HCT116 (cell line): Measurements from ENCODE around the gene SUPT4H1. TPM values are rescaled to one million over a fixed set of nuclear protein-coding genes. Genes with fewer than 3 reads are reported as not detected.

Source experiments
- ATAC-seq: fragments of 200-7000 bp; cut with Tn5 transposase; 2 replicates; pipeline ENCODE4 v1.9.1; 2020; ENCODE audit warnings: mild to moderate bottlenecking, moderate library complexity
- BruUV-seq: library from RNA; stranded (reverse); fragments of 400-500 nt; replicated peaks from 2 replicates; lab custom pipeline; 2021; lab: Mats Ljungman, UMichigan
- CTCF ChIA-PET: fragments of 300-600 bp; sonication (Branson Sonifier 250); formaldehyde crosslinking; loops from one replicate; lab custom pipeline; 2021; ENCODE audit warnings: antibody characterized with exemption; lab: Charles Lee
- POLR2A ChIA-PET: fragments of 300-600, 350-600 bp; sonication (Branson Sonifier 250); formaldehyde crosslinking; loops from one replicate; lab custom pipeline; 2021; ENCODE audit warnings: antibody characterized with exemption; lab: Charles Lee
- RAD21 ChIA-PET, 2 experiments: fragments of 300-600 bp; sonication (Branson Sonifier 250); formaldehyde crosslinking; loops; one replicate each; lab custom pipeline; 2023; ENCODE audit warnings: low total read pairs in 2 of 2; ENCODE audit not compliant: uncharacterized antibody in 2 of 2, unreplicated experiment in 2 of 2, low non-redundant PET in 1 of 2; lab: Charles Lee
- DNase-seq: peaks from one replicate; pipeline ENCODE4 v3.0.0-alpha.2; 2010; ENCODE audit warnings: low read depth, low spot score
- H2AFZ ChIP-seq: fragments of 200-600 bp; shearing (Covaris generic), sonication (generic); 2 replicates; pipeline ENCODE4 v1.6.1; 2017; ENCODE audit warnings: low read depth, mixed run types, mixed read lengths, antibody characterized with exemption, low read length; ENCODE audit not compliant: poor library complexity, severe bottlenecking
- H3K27ac ChIP-seq: 2 replicates; pipeline ENCODE4 v1.5.1; 2012; ENCODE audit warnings: low read depth, low read length
- H3K27me3 ChIP-seq: fragments of 200-600 bp; sonication (generic); 2 replicates; pipeline ENCODE4 v1.6.1; 2016; ENCODE audit warnings: mixed run types, low read length, mixed read lengths; ENCODE audit not compliant: insufficient read depth
- H3K36me3 ChIP-seq, 2 experiments: fragments of 200-500 bp in 1 of 2; fragments of 200-600 bp in 1 of 2; sonication (Bioruptor generic) in 1 of 2; sonication (generic) in 1 of 2; 2 replicates each; pipeline versions ENCODE4 v1.5.1 to v1.6.1; 2014 to 2016; ENCODE audit warnings: low read length in 2 of 2, inconsistent platforms in 1 of 2, mixed read lengths in 1 of 2, mixed run types in 1 of 2; ENCODE audit not compliant: insufficient read depth in 2 of 2, control insufficient read depth in 1 of 2
- H3K4me1 ChIP-seq, 2 experiments: fragments of 200-600 bp in 1 of 2; sonication (generic) in 1 of 2; 2 replicates each; pipeline versions ENCODE4 v1.5.1 to v1.6.1; 2012 to 2017; ENCODE audit warnings: low read length in 2 of 2, inconsistent platforms in 1 of 2, mild to moderate bottlenecking in 1 of 2, mixed read lengths in 1 of 2, mixed run types in 1 of 2, moderate library complexity in 1 of 2; ENCODE audit not compliant: insufficient read depth in 2 of 2, control insufficient read depth in 1 of 2
- H3K4me2 ChIP-seq: fragments of 200-600 bp; sonication (generic); 2 replicates; pipeline ENCODE4 v1.6.1; 2017; ENCODE audit warnings: mixed run types, low read length, mixed read lengths
- H3K4me3 ChIP-seq, 2 experiments: fragments of 200-600 bp in 1 of 2; sonication (generic) in 1 of 2; replicated peaks in 1 of 2; 2 replicates each; pipeline ENCODE4 v1.5.1; 2011 to 2016; ENCODE audit warnings: low read length in 2 of 2, control low read depth in 1 of 2, low read depth in 1 of 2, mild to moderate bottlenecking in 1 of 2, mixed read lengths in 1 of 2, mixed run types in 1 of 2
- H3K79me2 ChIP-seq: fragments of 200-600 bp; sonication (generic); 2 replicates; pipeline ENCODE4 v1.6.1; 2017; ENCODE audit warnings: mild to moderate bottlenecking, mixed run types, low read length, moderate library complexity, mixed read lengths; ENCODE audit not compliant: insufficient read depth
- H3K9ac ChIP-seq: fragments of 200-600 bp; sonication (generic); 2 replicates; pipeline ENCODE4 v1.6.1; 2016; ENCODE audit warnings: low read length, mixed read lengths
- H3K9me2 ChIP-seq: fragments of 200-600 bp; sonication (generic), shearing (Covaris generic); 2 replicates; pipeline ENCODE4 v1.6.1; 2017; ENCODE audit warnings: mixed run types, mild to moderate bottlenecking, moderate library complexity; ENCODE audit not compliant: insufficient read depth
- H3K9me3 ChIP-seq, 2 experiments: fragments of 200-500 bp in 1 of 2; fragments of 200-600 bp in 1 of 2; sonication (Bioruptor generic) in 1 of 2; sonication (generic) in 1 of 2; 2 replicates each; pipeline ENCODE4 v1.6.1; 2014 to 2017; ENCODE audit warnings: low read length in 2 of 2, mixed read lengths in 2 of 2, inconsistent platforms in 1 of 2, low read depth in 1 of 2, mild to moderate bottlenecking in 1 of 2, mixed run types in 1 of 2, moderate library complexity in 1 of 2; ENCODE audit not compliant: control insufficient read depth in 1 of 2, insufficient read depth in 1 of 2
- H4K20me1 ChIP-seq: fragments of 200-600 bp; sonication (generic), shearing (Covaris generic); 2 replicates; pipeline ENCODE4 v1.6.1; 2017; ENCODE audit warnings: mixed run types, mild to moderate bottlenecking, moderate library complexity; ENCODE audit not compliant: insufficient read depth
- ATF3 ChIP-seq: IDR thresholded peaks from 2 replicates; pipeline ENCODE4 v1.6.1; 2012
- EGR1 ChIP-seq: IDR thresholded peaks from 2 replicates; pipeline ENCODE4 v1.6.1; 2012; ENCODE audit warnings: low read depth
- ELF1 ChIP-seq: IDR thresholded peaks from 2 replicates; pipeline ENCODE4 v1.6.1; 2012; ENCODE audit warnings: low read depth, borderline replicate concordance
- EZH2 ChIP-seq: fragments of 200-600 bp; sonication (generic); IDR thresholded peaks from 2 replicates; pipeline ENCODE4 v1.6.1; 2017; ENCODE audit warnings: antibody characterized with exemption, mixed run types
- EZH2phosphoT487 ChIP-seq: fragments of 200-600 bp; IDR thresholded peaks from 2 replicates; pipeline ENCODE4 v1.6.1; 2018; ENCODE audit warnings: antibody characterized with exemption, borderline replicate concordance
- JUND ChIP-seq: IDR thresholded peaks from 2 replicates; pipeline ENCODE4 v1.6.1; 2012
- POLR2A ChIP-seq: IDR thresholded peaks from 2 replicates; pipeline ENCODE4 v1.7.0; 2011; ENCODE audit warnings: borderline replicate concordance; ENCODE audit not compliant: insufficient read depth, insufficient read length; ENCODE audit errors: extremely low read depth
- SRF ChIP-seq: IDR thresholded peaks from 2 replicates; pipeline ENCODE4 v1.6.1; 2012; ENCODE audit warnings: low read depth
- TCF7L2 ChIP-seq: IDR thresholded peaks from 2 replicates; pipeline ENCODE4 v1.7.0; 2011; ENCODE audit warnings: borderline replicate concordance, inconsistent platforms; ENCODE audit not compliant: insufficient read depth, insufficient read length; ENCODE audit errors: extremely low read depth
- ZFX ChIP-seq: fragments of 450-650 bp; IDR thresholded peaks from 2 replicates; pipeline ENCODE4 v1.6.1; 2017
- intact Hi-C: fragments of 100-400 bp; cut with micrococcal nuclease; formaldehyde crosslinking; loops from 2 replicates; pipeline ENCODE4 v1.10.0; 2022
- total RNA-seq: library from RNA; stranded (reverse); gene quantifications from one replicate; pipeline ENCODE4 v1.2.1, GENCODE V29; 2021; ENCODE audit not compliant: unreplicated experiment
- TF ChIP-seq, protein P1 (sequence below): IDR thresholded peaks from 2 replicates; pipeline ENCODE4 v1.6.1; 2012; ENCODE audit warnings: low read depth

The SUPT4H1 gene
- total RNA-seq, 1 experiment from 2014 or later = 118 TPM

GRCh38 chr17:58388302-58389190 is 36.5 kb upstream of the SUPT4H1 start:
- TF ChIP-seq POLR2A (no peak), EZH2phosphoT487 (no peak), EZH2 (no peak), ZFX (no peak), JUND (no peak), SRF (peak; percentile 49; the same call in 1 of the 2 replicates), ELF1 (no peak), TCF7L2 (peak; percentile 18), ATF3 (no peak), EGR1 (no peak)
- TF ChIP-seq, protein P1, sequence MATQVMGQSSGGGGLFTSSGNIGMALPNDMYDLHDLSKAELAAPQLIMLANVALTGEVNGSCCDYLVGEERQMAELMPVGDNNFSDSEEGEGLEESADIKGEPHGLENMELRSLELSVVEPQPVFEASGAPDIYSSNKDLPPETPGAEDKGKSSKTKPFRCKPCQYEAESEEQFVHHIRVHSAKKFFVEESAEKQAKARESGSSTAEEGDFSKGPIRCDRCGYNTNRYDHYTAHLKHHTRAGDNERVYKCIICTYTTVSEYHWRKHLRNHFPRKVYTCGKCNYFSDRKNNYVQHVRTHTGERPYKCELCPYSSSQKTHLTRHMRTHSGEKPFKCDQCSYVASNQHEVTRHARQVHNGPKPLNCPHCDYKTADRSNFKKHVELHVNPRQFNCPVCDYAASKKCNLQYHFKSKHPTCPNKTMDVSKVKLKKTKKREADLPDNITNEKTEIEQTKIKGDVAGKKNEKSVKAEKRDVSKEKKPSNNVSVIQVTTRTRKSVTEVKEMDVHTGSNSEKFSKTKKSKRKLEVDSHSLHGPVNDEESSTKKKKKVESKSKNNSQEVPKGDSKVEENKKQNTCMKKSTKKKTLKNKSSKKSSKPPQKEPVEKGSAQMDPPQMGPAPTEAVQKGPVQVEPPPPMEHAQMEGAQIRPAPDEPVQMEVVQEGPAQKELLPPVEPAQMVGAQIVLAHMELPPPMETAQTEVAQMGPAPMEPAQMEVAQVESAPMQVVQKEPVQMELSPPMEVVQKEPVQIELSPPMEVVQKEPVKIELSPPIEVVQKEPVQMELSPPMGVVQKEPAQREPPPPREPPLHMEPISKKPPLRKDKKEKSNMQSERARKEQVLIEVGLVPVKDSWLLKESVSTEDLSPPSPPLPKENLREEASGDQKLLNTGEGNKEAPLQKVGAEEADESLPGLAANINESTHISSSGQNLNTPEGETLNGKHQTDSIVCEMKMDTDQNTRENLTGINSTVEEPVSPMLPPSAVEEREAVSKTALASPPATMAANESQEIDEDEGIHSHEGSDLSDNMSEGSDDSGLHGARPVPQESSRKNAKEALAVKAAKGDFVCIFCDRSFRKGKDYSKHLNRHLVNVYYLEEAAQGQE = no peak
- ATAC-seq = no peak
- peak overlapping the region in 1 of 2 experiments; percentile 4; a peak in 1 of 4 replicates for H3K4me3 ChIP-seq
- CTCF ChIA-PET = interaction anchor here (1.0 to 1.7 kb wide), 2 partner anchors 29 to 71 kb away, joined by 3 to 12 read pairs; partner anchors contain the start of gene RNF43
- peaks cover 87 to 100% of the 10 kb centered on the region in 2 experiments for H3K4me1 ChIP-seq
- no peaks in the 10 kb centered on the region for H3K9me2 ChIP-seq
- no peaks in the 10 kb centered on the region for H3K9me3 ChIP-seq
- no peaks in the 10 kb centered on the region for H4K20me1 ChIP-seq
- H3K79me2 ChIP-seq = peaks cover 98% of the 10 kb centered on the region
- no TSS peak for BruUV-seq
- peak overlapping the region; percentile 70 for H3K4me2 ChIP-seq
- H3K36me3 ChIP-seq = peaks cover 0 to 4% of the 10 kb centered on the region in 2 experiments; a peak in 2 of 4 replicates
- H3K27me3 ChIP-seq = no peaks in the 10 kb centered on the region
- intact Hi-C loops = no loop called here
- DNase-seq = no peak
- POLR2A ChIA-PET = interaction anchor here (0.8 to 1.7 kb wide), 5 partner anchors 10 to 36 kb away, joined by 3 to 5 read pairs (median 3); partner anchors contain the start of genes RNF43 and SUPT4H1
- peak overlapping the region; percentile 4 for H3K9ac ChIP-seq
- RAD21 ChIA-PET = interaction anchor here (1.0 kb wide), 2 partner anchors 29 kb away, joined by 3 read pairs; partner anchors contain the start of gene RNF43 (in 2 of the 2)
- peak overlapping the region; percentile 55 for H3K27ac ChIP-seq
- no peak overlapping the region for H2AFZ ChIP-seq
